HepG2 (cell line): ENCODE results near the gene KCNK17. TPM values are rescaled to one million over a fixed set of nuclear protein-coding genes. Genes with fewer than 3 reads are reported as not detected.

Experiments used
- ATAC-seq: fragments of 200-7000 bp; cut with Tn5 transposase; 3 replicates; pipeline ENCODE4 v1.9.1; 2020; ENCODE audit warnings: mild to moderate bottlenecking, moderate library complexity
- BruUV-seq: library from RNA; stranded (reverse); fragments of 400-500 nt; replicated peaks from 2 replicates; lab custom pipeline; 2021; lab: Mats Ljungman, UMichigan
- CTCF ChIA-PET: fragments of 300-600 bp; formaldehyde crosslinking; extraction: SDS; loops from one replicate; lab custom pipeline; 2021; ENCODE audit warnings: low total read pairs, inconsistent platforms, low intra/inter-chr PET ratio; lab: Yijun Ruan, JAX
- POLR2A ChIA-PET: fragments of 350-600 bp; sonication (Branson Sonifier 250); formaldehyde crosslinking; loops from one replicate; lab custom pipeline; 2020; ENCODE audit warnings: antibody characterized with exemption, inconsistent platforms; lab: Yijun Ruan, JAX
- DNase-seq: peaks from one replicate; pipeline ENCODE4 v3.0.0-alpha.2; 2015; ENCODE audit warnings: low spot score
- FAIRE-seq: peaks from 3 replicates; lab custom pipeline; 2011; peaks lifted over from hg19 to GRCh38; lab: Jason Lieb, UNC
- H2AFZ ChIP-seq: one replicate; pipeline ENCODE4 v1.6.1; 2011; ENCODE audit warnings: low read length, inconsistent platforms
- H3K27ac ChIP-seq: fragments of 300-600 bp; 3 replicates; pipeline ENCODE4 v1.8.0; 2011; ENCODE audit warnings: mixed run types, mild to moderate bottlenecking, mixed read lengths, low read length, inconsistent platforms; ENCODE audit not compliant: insufficient read depth; ENCODE audit errors: extremely low read length
- H3K27me3 ChIP-seq, 2 experiments: fragments of 200-600 bp in 1 of 2; 2 replicates in 1 of 2; 3 replicates in 1 of 2; pipeline versions ENCODE4 v1.6.0 to v1.8.0; 2011; ENCODE audit warnings: low read length in 2 of 2, mild to moderate bottlenecking in 2 of 2, moderate library complexity in 2 of 2, inconsistent platforms in 1 of 2; ENCODE audit not compliant: insufficient read depth in 2 of 2, control insufficient read depth in 1 of 2
- H3K36me3 ChIP-seq, 2 experiments: fragments of 200-600 bp in 1 of 2; replicated peaks in 1 of 2; 2 replicates in 1 of 2; 3 replicates in 1 of 2; pipeline versions ENCODE4 v1.5.1 to v1.8.0; 2011; ENCODE audit warnings: low read length in 2 of 2, inconsistent platforms in 1 of 2; ENCODE audit not compliant: insufficient read depth in 2 of 2, control insufficient read depth in 1 of 2
- H3K4me1 ChIP-seq: 2 replicates; pipeline ENCODE4 v1.5.1; 2012; ENCODE audit warnings: low read length, inconsistent platforms; ENCODE audit not compliant: insufficient read depth
- H3K4me2 ChIP-seq: 2 replicates; pipeline ENCODE4 v1.6.0; 2011; ENCODE audit warnings: low read depth, low read length, inconsistent platforms
- H3K4me3 ChIP-seq, 3 experiments: fragments of 200-600 bp in 1 of 3; sonication (generic), shearing (Covaris generic) in 1 of 3; replicated peaks in 1 of 3; 2 replicates each; pipeline ENCODE4 v1.5.1; 2011 to 2016; ENCODE audit warnings: low read length in 3 of 3, inconsistent platforms in 2 of 3, low read depth in 2 of 3, mild to moderate bottlenecking in 2 of 3, control low read depth in 1 of 3, mixed read lengths in 1 of 3; ENCODE audit not compliant: insufficient read depth in 1 of 3
- H3K79me2 ChIP-seq: one replicate; pipeline ENCODE4 v1.6.1; 2011; ENCODE audit warnings: low read length, inconsistent platforms; ENCODE audit not compliant: insufficient read depth
- H3K9ac ChIP-seq: 2 replicates; pipeline ENCODE4 v1.6.0; 2011; ENCODE audit warnings: mild to moderate bottlenecking, low read depth, low read length, inconsistent platforms; ENCODE audit not compliant: insufficient read depth
- H3K9me3 ChIP-seq: 2 replicates; pipeline ENCODE4 v1.5.1; 2012; ENCODE audit warnings: mild to moderate bottlenecking, low read length
- H4K20me1 ChIP-seq: 2 replicates; pipeline ENCODE4 v1.6.0; 2011; ENCODE audit warnings: inconsistent platforms, mild to moderate bottlenecking, low read length, moderate library complexity; ENCODE audit not compliant: insufficient read depth
- AHR ChIP-seq: IDR thresholded peaks from 2 replicates; pipeline ENCODE4 v1.6.1; 2018; ENCODE audit warnings: missing genetic modification reagents, missing compliant biosample characterization
- RFX5 ChIP-seq: IDR thresholded peaks from 2 replicates; pipeline ENCODE4 v1.6.1; 2011; ENCODE audit warnings: low read depth, low read length, improper control_type of control experiment
- SUZ12 ChIP-seq: fragments of 150-350 bp; IDR thresholded peaks from 2 replicates; pipeline ENCODE4 v1.6.1; 2014; ENCODE audit warnings: low read depth, low read length
- ZBTB4 ChIP-seq: sonication (generic); formaldehyde crosslinking; IDR thresholded peaks from 2 replicates; pipeline ENCODE4 v1.4.0; 2020; ENCODE audit warnings: missing genetic modification reagents, mild to moderate bottlenecking, borderline replicate concordance
- ZNF317 ChIP-seq: sonication (generic); formaldehyde crosslinking; IDR thresholded peaks from 2 replicates; pipeline ENCODE4 v1.5.0; 2020; ENCODE audit warnings: mild to moderate bottlenecking, missing genetic modification reagents
- in situ Hi-C: cut with HindIII; loops from 2 replicates; pipeline ENCODE4 v1.10.0; 2017; ENCODE audit warnings: low pct_unique_long_range_greater_than_20kb; ENCODE audit not compliant: extremely low pct_ligation_motif_present
- intact Hi-C: fragments of 100-400 bp; cut with micrococcal nuclease; formaldehyde crosslinking; loops from one replicate; pipeline ENCODE4 v1.10.0; 2022; ENCODE audit not compliant: unreplicated experiment
- polyA plus RNA-seq, 8 experiments: library from polyadenylated mRNA; depleted of rRNA in 3 of 8; stranded (reverse) in 7 of 8; unstranded in 1 of 8; fragments of >200 nt; fragmentation: Illumina TruSeq in 4 of 8; extraction: Trizol in 4 of 8; gene quantifications; 2 replicates each; pipeline versions ENCODE4 v1.2.1 to v1.2.3, GENCODE V29; 2011 to 2016; ENCODE audit warnings: low read depth in 4 of 8, missing spikeins in 1 of 8, mixed read lengths in 1 of 8; ENCODE audit not compliant: insufficient read depth in 1 of 8
- total RNA-seq, 5 experiments: library from RNA; depleted of rRNA; stranded (reverse); fragments of >200 nt; fragmentation: Illumina TruSeq; extraction: Trizol; gene quantifications; 2 replicates each; pipeline ENCODE4 v1.2.3, GENCODE V29; 2016; ENCODE audit warnings: low read depth in 1 of 5
- TF ChIP-seq, protein P1 (sequence below): sonication (generic); formaldehyde crosslinking; IDR thresholded peaks from 2 replicates; pipeline ENCODE4 v1.5.0; 2020; ENCODE audit warnings: mild to moderate bottlenecking, missing genetic modification reagents

The KCNK17 gene
- total and polyA plus RNA-seq, 2 of the 13 experiments (the other 11 are each of a cell fraction or from before 2014, with no cell fraction given): not detected

DNA sequence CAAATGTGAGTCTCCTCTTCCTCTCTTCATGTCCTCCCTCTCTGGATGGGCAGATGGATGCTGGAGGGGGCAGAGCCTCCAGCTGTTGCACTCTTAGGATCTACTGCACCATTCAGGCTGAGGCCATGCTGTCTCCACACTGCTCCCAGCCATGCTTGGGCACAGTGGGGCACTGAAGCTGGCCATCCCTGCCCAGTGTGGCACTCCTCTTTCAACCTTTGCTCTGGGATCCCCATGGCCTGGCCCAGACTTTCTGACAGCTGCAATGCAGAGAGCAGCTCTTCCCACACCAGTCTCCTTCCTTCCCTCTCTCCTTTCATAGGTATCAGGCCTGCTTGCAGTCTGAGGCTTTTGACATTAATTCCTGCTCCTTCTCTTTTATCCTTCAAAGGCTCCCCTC is 9.3 kb downstream of the KCNK17 start:
- no peaks in the 10 kb centered on the region for H3K36me3 ChIP-seq
- no peak for ATAC-seq
- H2AFZ ChIP-seq: no peak overlapping the region
- ChIA-PET POLR2A (no interaction called here), CTCF (no interaction called here)
- no TSS peak for BruUV-seq
- H3K79me2 ChIP-seq: no peaks in the 10 kb centered on the region
- H3K9me3 ChIP-seq: no peaks in the 10 kb centered on the region
- H3K27me3 ChIP-seq: 0 out of 5 replicates have a peak, but pooled peaks cover 0 to 3% of the 10 kb centered on the region in 2 experiments
- H3K4me1 ChIP-seq: no peaks in the 10 kb centered on the region
- H3K27ac ChIP-seq: no peak overlapping the region
- H3K4me3 ChIP-seq: no peak overlapping the region
- no peak overlapping the region for H3K4me2 ChIP-seq
- H3K9ac ChIP-seq: no peak overlapping the region
- H4K20me1 ChIP-seq: no peaks in the 10 kb centered on the region
- FAIRE-seq: no peak
- DNase-seq: no peak
- in situ Hi-C loops: loop anchor here (5.0 to 10.0 kb wide), 2 partner anchors 138 to 300 kb away; no protein-coding TSS in a partner anchor
- TF ChIP-seq, protein P1, sequence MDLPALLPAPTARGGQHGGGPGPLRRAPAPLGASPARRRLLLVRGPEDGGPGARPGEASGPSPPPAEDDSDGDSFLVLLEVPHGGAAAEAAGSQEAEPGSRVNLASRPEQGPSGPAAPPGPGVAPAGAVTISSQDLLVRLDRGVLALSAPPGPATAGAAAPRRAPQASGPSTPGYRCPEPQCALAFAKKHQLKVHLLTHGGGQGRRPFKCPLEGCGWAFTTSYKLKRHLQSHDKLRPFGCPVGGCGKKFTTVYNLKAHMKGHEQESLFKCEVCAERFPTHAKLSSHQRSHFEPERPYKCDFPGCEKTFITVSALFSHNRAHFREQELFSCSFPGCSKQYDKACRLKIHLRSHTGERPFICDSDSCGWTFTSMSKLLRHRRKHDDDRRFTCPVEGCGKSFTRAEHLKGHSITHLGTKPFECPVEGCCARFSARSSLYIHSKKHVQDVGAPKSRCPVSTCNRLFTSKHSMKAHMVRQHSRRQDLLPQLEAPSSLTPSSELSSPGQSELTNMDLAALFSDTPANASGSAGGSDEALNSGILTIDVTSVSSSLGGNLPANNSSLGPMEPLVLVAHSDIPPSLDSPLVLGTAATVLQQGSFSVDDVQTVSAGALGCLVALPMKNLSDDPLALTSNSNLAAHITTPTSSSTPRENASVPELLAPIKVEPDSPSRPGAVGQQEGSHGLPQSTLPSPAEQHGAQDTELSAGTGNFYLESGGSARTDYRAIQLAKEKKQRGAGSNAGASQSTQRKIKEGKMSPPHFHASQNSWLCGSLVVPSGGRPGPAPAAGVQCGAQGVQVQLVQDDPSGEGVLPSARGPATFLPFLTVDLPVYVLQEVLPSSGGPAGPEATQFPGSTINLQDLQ (CRISPR knock-in tag): no peak
- TF ChIP-seq ZBTB4 (CRISPR knock-in tag) (no peak), SUZ12 (no peak), ZNF317 (CRISPR knock-in tag) (no peak), RFX5 (no peak), AHR (CRISPR knock-in tag) (no peak)
- intact Hi-C loops: loop anchor here (5.0 kb wide), 1 partner anchor 308 kb away; no protein-coding TSS in a partner anchor
